Esophagus muscularis mucosa (tissue), 4 donors: ENCODE measurements around the gene SERPINB10.
"Not testable (repeated sequence)": the region's sequence is repeated elsewhere in the genome, so short reads cannot be mapped to it uniquely, and the experiment has no call there.

Experiments used
- CTCF ChIP-seq, 3 experiments: fragments of 200-600 bp in 2 of 3; fragments of 450-650 bp in 1 of 3; sonication (generic) in 2 of 3; IDR thresholded peaks; one replicate each; pipeline ENCODE4 v1.5.1; 2017 to 2019; ENCODE audit warnings: antibody characterized with exemption in 3 of 3, mild to moderate bottlenecking in 2 of 3, moderate library complexity in 1 of 3
- EP300 ChIP-seq: sonication (generic); formaldehyde crosslinking; IDR thresholded peaks from one replicate; pipeline ENCODE4 v1.6.1; 2017; ENCODE audit warnings: antibody characterized with exemption
- POLR2A ChIP-seq: fragments of 450-650 bp; IDR thresholded peaks from one replicate; pipeline ENCODE4 v1.6.1; 2017; ENCODE audit warnings: antibody characterized with exemption, moderate library complexity, mild to moderate bottlenecking, low read depth
- POLR2AphosphoS5 ChIP-seq, 2 donors: sonication (generic); formaldehyde crosslinking; IDR thresholded peaks; one replicate each; pipeline ENCODE4 v1.6.1; 2017; ENCODE audit warnings: antibody characterized with exemption in 2 of 2

GRCh38 chr18:63929369-63929768 is 21.6 kb downstream of the SERPINB10 start:
- not testable (repeated sequence) for TF ChIP-seq POLR2A; CTCF (IDR thresholded peaks at IDR 0.05); POLR2AphosphoS5 (IDR thresholded peaks at IDR 0.05); EP300
